Kidney epithelial cell (primary cell): ENCODE measurements around the gene ETHE1. TPM values are rescaled to one million over a fixed set of nuclear protein-coding genes. Genes with fewer than 3 reads are reported as not detected.

Source experiments
- DNase-seq: peaks from one replicate; pipeline ENCODE4 v3.0.0-alpha.2; 2010; ENCODE audit warnings: low read depth
- H3K27me3 ChIP-seq: 2 replicates; pipeline ENCODE4 v1.6.0; 2011; ENCODE audit warnings: low read length; ENCODE audit not compliant: control insufficient read depth, insufficient read depth
- H3K36me3 ChIP-seq: 2 replicates; pipeline ENCODE4 v1.5.1; 2011; ENCODE audit warnings: low read length; ENCODE audit not compliant: control insufficient read depth, insufficient read depth
- H3K4me3 ChIP-seq: 2 replicates; pipeline ENCODE4 v1.5.1; 2011; ENCODE audit warnings: low read depth, mild to moderate bottlenecking, control low read depth, low read length
- CTCF ChIP-seq: IDR thresholded peaks from 2 replicates; pipeline ENCODE4 v1.5.1; 2011; ENCODE audit warnings: mild to moderate bottlenecking, moderate library complexity, low read length, control low read depth, inconsistent platforms; ENCODE audit not compliant: insufficient read depth, poor library complexity, severe bottlenecking
- total RNA-seq: library from RNA; depleted of rRNA; stranded (reverse); fragments of >200 nt; gene quantifications from 2 replicates; pipeline ENCODE4 v1.2.3, GENCODE V29; 2015

The ETHE1 gene
- total RNA-seq, 1 donor from 2014 or later = 80.4 TPM

- TF ChIP-seq CTCF = no peak
- Histone ChIP-seq H3K27me3 (no peaks in the 10 kb centered on the region), H3K36me3 (peaks cover 3% of the 10 kb centered on the region), H3K4me3 (no peak overlapping the region)
- DNase-seq = no peak
Observed at GRCh38 chr19:43538922-43539321, 11.9 kb upstream of the ETHE1 start.

- DNase-seq = no peak
- TF ChIP-seq CTCF = peak; percentile 77
Observed at GRCh38 chr19:43534816-43535761, 8.1 kb upstream of the ETHE1 start.

GRCh38 chr19:43534305-43534815 lies 7.4 kb upstream of the ETHE1 start:
- Histone ChIP-seq H3K4me3 (peak overlapping the region; percentile 26), H3K27me3 (no peaks in the 10 kb centered on the region), H3K36me3 (no peaks in the 10 kb centered on the region)
- no peak for DNase-seq
- no peak for TF ChIP-seq CTCF

More at GRCh38 chr19:43534816-43535761, 8.1 kb upstream of the ETHE1 start:
- peaks cover under 1% of the 10 kb centered on the region for H3K36me3 ChIP-seq
- no peak overlapping the region for H3K4me3 ChIP-seq
- H3K27me3 ChIP-seq = no peaks in the 10 kb centered on the region

- no peaks in the 10 kb centered on the region for H3K36me3 ChIP-seq
Observed at GRCh38 chr19:43533546-43534304, 6.7 kb upstream of the ETHE1 start.

More at GRCh38 chr19:43533546-43534304, 6.7 kb upstream of the ETHE1 start:
- DNase-seq = peak; percentile 100
- no peaks in the 10 kb centered on the region for H3K27me3 ChIP-seq
- H3K4me3 ChIP-seq = peak overlapping the region; percentile 54
- TF ChIP-seq CTCF = no peak
